Measurements from ENCODE around the gene IKZF3. TPM values are rescaled to one million over a fixed set of nuclear protein-coding genes. Genes with fewer than 3 reads are reported as not detected.
"Not testable (repeated sequence)": the region's sequence is repeated elsewhere in the genome, so short reads cannot be mapped to it uniquely, and the experiment has no call there.

The IKZF3 gene
- total and polyA plus RNA-seq, 8 donors, result 0.56 to 5.4 (median 1.1) TPM; not detected in 1

DNA sequence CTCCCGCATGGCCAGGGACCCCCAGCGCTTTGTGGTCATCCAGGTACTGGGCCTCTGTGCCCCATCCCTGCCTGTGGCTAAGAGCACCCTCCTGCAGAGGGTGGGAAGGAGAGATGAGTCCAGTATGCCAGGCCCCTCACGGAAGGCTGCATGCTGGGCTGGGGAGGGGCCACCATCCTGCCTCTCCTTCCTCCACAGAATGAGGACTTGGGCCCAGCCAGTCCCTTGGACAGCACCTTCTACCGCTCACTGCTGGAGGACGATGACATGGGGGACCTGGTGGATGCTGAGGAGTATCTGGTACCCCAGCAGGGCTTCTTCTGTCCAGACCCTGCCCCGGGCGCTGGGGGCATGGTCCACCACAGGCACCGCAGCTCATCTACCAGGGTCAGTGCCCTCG, 137.5 kb downstream of the IKZF3 start:
- intact Hi-C loops (cut with DNase I; ENCODE audit: low total_unique reads), result no loop called here
- H3K9me3 ChIP-seq, result no peaks in the 10 kb centered on the region
- H3K27ac ChIP-seq, result no peak overlapping the region
- DNase-seq, result no peak
- WGBS, 5 donors, result 80 to 88% (median 86%) methylated on average over 6 to 9 of the region's 9 CpGs
- TF ChIP-seq POLR2AphosphoS5 (IDR thresholded peaks at IDR 0.05), result no peak
- TF ChIP-seq POLR2A (IDR thresholded peaks at IDR 0.05), result no peak
- TF ChIP-seq EP300 (IDR thresholded peaks at IDR 0.05), result no peak
- TF ChIP-seq CTCF (IDR thresholded peaks at IDR 0.05), result no peak
- no peaks in the 10 kb centered on the region for H3K27me3 ChIP-seq
- H3K36me3 ChIP-seq, result peaks cover 22 to 78% (median 71%) of the 10 kb centered on the region in 4 donors
- no peak overlapping the region for H3K4me3 ChIP-seq
- peaks cover 10 to 36% (median 26%) of the 10 kb centered on the region in 4 donors for H3K4me1 ChIP-seq

- H3K4me3 ChIP-seq, result not testable (repeated sequence)
Measured at GRCh38 chr17:39725923-39726322, 138.2 kb downstream of the IKZF3 start.

DNA sequence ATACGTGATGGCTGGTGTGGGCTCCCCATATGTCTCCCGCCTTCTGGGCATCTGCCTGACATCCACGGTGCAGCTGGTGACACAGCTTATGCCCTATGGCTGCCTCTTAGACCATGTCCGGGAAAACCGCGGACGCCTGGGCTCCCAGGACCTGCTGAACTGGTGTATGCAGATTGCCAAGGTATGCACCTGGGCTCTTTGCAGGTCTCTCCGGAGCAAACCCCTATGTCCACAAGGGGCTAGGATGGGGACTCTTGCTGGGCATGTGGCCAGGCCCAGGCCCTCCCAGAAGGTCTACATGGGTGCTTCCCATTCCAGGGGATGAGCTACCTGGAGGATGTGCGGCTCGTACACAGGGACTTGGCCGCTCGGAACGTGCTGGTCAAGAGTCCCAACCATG, 139.4 kb downstream of the IKZF3 start:
- Histone ChIP-seq H3K4me1 (peaks cover 9 to 29% (median 15%) of the 10 kb centered on the region in 4 donors), H3K27me3 (no peaks in the 10 kb centered on the region), H3K4me3 (no peak overlapping the region), H3K36me3 (peaks cover 23 to 94% (median 86%) of the 10 kb centered on the region in 4 donors), H3K9me3 (no peaks in the 10 kb centered on the region), H3K27ac (no peak overlapping the region)
- intact Hi-C loops (cut with DNase I; ENCODE audit: low total_unique reads), result no loop called here
- TF ChIP-seq POLR2A (IDR thresholded peaks at IDR 0.05), result no peak
- TF ChIP-seq CTCF (IDR thresholded peaks at IDR 0.05), result no peak
- TF ChIP-seq POLR2AphosphoS5 (IDR thresholded peaks at IDR 0.05), result no peak
- WGBS, 5 donors, result 91 to 96% (median 93%) methylated on average over 10 to 13 of the region's 13 CpGs
- DNase-seq, result no peak

More at GRCh38 chr17:39725923-39726322, 138.2 kb downstream of the IKZF3 start:
- H3K9me3 ChIP-seq; DNase-seq; intact Hi-C loops (cut with DNase I; ENCODE audit: low total_unique reads); H3K27ac ChIP-seq; H3K27me3 ChIP-seq: not testable (repeated sequence)
- Histone ChIP-seq H3K36me3 (peaks cover 22 to 82% (median 75%) of the 10 kb centered on the region in 4 donors), H3K4me1 (peaks cover 10 to 32% (median 25%) of the 10 kb centered on the region in 4 donors)
- WGBS, 5 donors, result 82 to 100% (median 95%) methylated on average over 1 of the region's 1 CpG

DNA sequence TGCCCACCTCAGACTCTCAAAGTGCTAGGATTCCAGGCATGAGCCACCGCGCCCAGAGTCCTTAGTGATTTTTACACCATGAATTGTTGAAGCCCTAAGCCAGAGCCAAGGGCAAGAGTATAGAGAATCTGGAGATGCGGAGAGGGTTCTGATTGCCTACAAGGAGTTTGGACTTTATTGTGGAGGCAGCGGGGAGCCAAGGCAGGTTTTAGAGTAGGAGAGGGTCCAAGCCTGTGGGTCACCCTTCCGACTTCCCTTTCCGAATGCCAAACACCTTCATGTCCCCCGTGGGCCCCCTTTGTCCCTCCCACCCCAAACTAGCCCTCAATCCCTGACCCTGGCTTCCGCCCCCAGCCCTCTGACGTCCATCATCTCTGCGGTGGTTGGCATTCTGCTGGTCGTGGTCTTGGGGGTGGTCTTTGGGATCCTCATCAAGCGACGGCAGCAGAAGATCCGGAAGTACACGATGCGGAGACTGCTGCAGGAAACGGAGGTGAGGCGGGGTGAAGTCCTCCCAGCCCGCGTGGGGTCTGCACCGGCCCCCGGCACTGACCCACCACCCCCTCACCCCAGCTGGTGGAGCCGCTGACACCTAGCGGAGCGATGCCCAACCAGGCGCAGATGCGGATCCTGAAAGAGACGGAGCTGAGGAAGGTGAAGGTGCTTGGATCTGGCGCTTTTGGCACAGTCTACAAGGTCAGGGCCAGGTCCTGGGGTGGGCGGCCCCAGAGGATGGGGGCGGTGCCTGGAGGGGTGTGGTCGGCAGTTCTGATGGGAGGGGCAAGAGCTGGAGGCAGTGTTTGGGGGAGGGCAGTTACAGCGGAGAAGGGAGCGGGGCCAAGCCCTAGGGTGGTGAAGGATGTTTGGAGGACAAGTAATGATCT, 140.9 kb downstream of the IKZF3 start:
- H3K9me3 ChIP-seq, result no peaks in the 10 kb centered on the region
- intact Hi-C loops (cut with DNase I; ENCODE audit: low total_unique reads), result no loop called here
- 83 to 88% (median 85%) methylated on average over 34 of the region's 34 CpGs for WGBS, 5 donors
- H3K4me3 ChIP-seq, result no peak overlapping the region
- DNase-seq, result peak in 1 of 2 donors; percentile 41
- H3K27ac ChIP-seq, result no peak overlapping the region
- no peak for TF ChIP-seq EP300 (IDR thresholded peaks at IDR 0.05)
- no peak for TF ChIP-seq POLR2AphosphoS5 (IDR thresholded peaks at IDR 0.05)
- TF ChIP-seq POLR2A (IDR thresholded peaks at IDR 0.05), result no peak
- TF ChIP-seq CTCF (IDR thresholded peaks at IDR 0.05), result no peak
- peaks cover 0 to 17% (median 5%) of the 10 kb centered on the region in 4 donors for H3K4me1 ChIP-seq
- H3K36me3 ChIP-seq, result peaks cover 25 to 97% (median 91%) of the 10 kb centered on the region in 4 donors
- no peaks in the 10 kb centered on the region for H3K27me3 ChIP-seq

GRCh38 chr17:39722104-39722503, 142.0 kb downstream of the IKZF3 start:
- no peak for TF ChIP-seq POLR2A (IDR thresholded peaks at IDR 0.05)
- no peak for TF ChIP-seq CTCF (IDR thresholded peaks at IDR 0.05)
- no peak for TF ChIP-seq EP300 (IDR thresholded peaks at IDR 0.05)
- no peak for TF ChIP-seq POLR2AphosphoS5 (IDR thresholded peaks at IDR 0.05)
- intact Hi-C loops (cut with DNase I; ENCODE audit: low total_unique reads), result no loop called here
- 85 to 97% (median 92%) methylated on average over 6 of the region's 6 CpGs for WGBS, 5 donors
- Histone ChIP-seq H3K27me3 (no peaks in the 10 kb centered on the region), H3K4me1 (peaks cover 0 to 6% (median 2%) of the 10 kb centered on the region in 4 donors), H3K9me3 (no peaks in the 10 kb centered on the region), H3K4me3 (no peak overlapping the region), H3K27ac (no peak overlapping the region), H3K36me3 (peaks cover 14 to 95% (median 90%) of the 10 kb centered on the region in 4 donors)
- no peak for DNase-seq

Data from stomach (tissue), 9 donors.